ACC112 (cell line): ENCODE measurements around the gene CFAP119.

Experiments
- H2AFZ ChIP-seq: fragments of 200-600 bp; sonication (generic); one replicate; pipeline ENCODE4 v1.6.0; 2017; ENCODE audit warnings: antibody characterized with exemption, low read length; ENCODE audit not compliant: unreplicated experiment
- H3K27ac ChIP-seq: fragments of 200-600 bp; sonication (generic); 2 replicates; pipeline ENCODE4 v1.5.1; 2014; ENCODE audit warnings: low read depth, mild to moderate bottlenecking, antibody characterized with exemption, low read length, moderate library complexity
- H3K27me3 ChIP-seq: fragments of 200-600 bp; sonication (generic); 2 replicates; pipeline ENCODE4 v1.6.1; 2014; ENCODE audit warnings: mild to moderate bottlenecking, antibody characterized with exemption, low read length, moderate library complexity, mixed read lengths; ENCODE audit not compliant: insufficient read depth
- H3K36me3 ChIP-seq: fragments of 200-600 bp; sonication (generic); 2 replicates; pipeline ENCODE4 v1.6.1; 2016; ENCODE audit warnings: mild to moderate bottlenecking, antibody characterized with exemption, low read length, moderate library complexity, mixed read lengths; ENCODE audit not compliant: insufficient read depth
- H3K4me1 ChIP-seq: fragments of 200-600 bp; sonication (generic); one replicate; pipeline ENCODE4 v1.6.1; 2016; ENCODE audit warnings: low read length, mixed read lengths; ENCODE audit not compliant: insufficient read depth, unreplicated experiment, control insufficient read depth
- H3K4me3 ChIP-seq: fragments of 200-600 bp; sonication (generic); 2 replicates; pipeline ENCODE4 v1.5.1; 2014; ENCODE audit warnings: mild to moderate bottlenecking, low read depth, low read length
- H3K79me2 ChIP-seq: fragments of 200-600 bp; sonication (generic); one replicate; pipeline ENCODE4 v1.6.0; 2016; ENCODE audit warnings: low read length; ENCODE audit not compliant: control insufficient read depth, unreplicated experiment, insufficient read depth

Gene CFAP119

GRCh38 chr16:30780021-30780420, 18.2 kb upstream of the CFAP119 start:
- peaks cover 8% of the 10 kb centered on the region; the same call in 1 of the 2 replicates for H3K36me3 ChIP-seq
- no peak overlapping the region for H3K27ac ChIP-seq
- no peak overlapping the region for H2AFZ ChIP-seq

GRCh38 chr16:30779596-30779995, 17.7 kb upstream of the CFAP119 start:
- Histone ChIP-seq H3K4me1 (peaks cover 17% of the 10 kb centered on the region), H3K4me3 (no peak overlapping the region), H3K27me3 (no peaks in the 10 kb centered on the region), H2AFZ (no peak overlapping the region), H3K79me2 (peaks cover 4% of the 10 kb centered on the region), H3K27ac (no peak overlapping the region), H3K36me3 (peaks cover 8% of the 10 kb centered on the region; the same call in 1 of the 2 replicates)

More at GRCh38 chr16:30780021-30780420, 18.2 kb upstream of the CFAP119 start:
- peaks cover 8% of the 10 kb centered on the region for H3K79me2 ChIP-seq
- H3K4me1 ChIP-seq, result peaks cover 13% of the 10 kb centered on the region
- H3K4me3 ChIP-seq, result no peak overlapping the region
- no peaks in the 10 kb centered on the region for H3K27me3 ChIP-seq

- Histone ChIP-seq H3K4me3 (no peak overlapping the region), H3K27me3 (no peaks in the 10 kb centered on the region), H3K36me3 (peaks cover 8% of the 10 kb centered on the region; the same call in 1 of the 2 replicates), H2AFZ (no peak overlapping the region), H3K4me1 (peaks cover 20% of the 10 kb centered on the region), H3K27ac (peak overlapping the region; percentile 39; the same call in 1 of the 2 replicates), H3K79me2 (peaks cover 2% of the 10 kb centered on the region)
Measured at GRCh38 chr16:30778549-30779244, 16.8 kb upstream of the CFAP119 start.

- Histone ChIP-seq H2AFZ (no peak overlapping the region), H3K4me3 (no peak overlapping the region), H3K36me3 (peaks cover 8% of the 10 kb centered on the region; the same call in 1 of the 2 replicates), H3K79me2 (peaks cover 2% of the 10 kb centered on the region), H3K4me1 (peaks cover 20% of the 10 kb centered on the region), H3K27me3 (no peaks in the 10 kb centered on the region), H3K27ac (peak overlapping the region; percentile 39; the same call in 1 of the 2 replicates)
Measured at GRCh38 chr16:30777591-30778297, 15.9 kb upstream of the CFAP119 start.

GRCh38 chr16:30775392-30776188, 13.7 kb upstream of the CFAP119 start:
- H3K27me3 ChIP-seq, result no peaks in the 10 kb centered on the region
- H3K27ac ChIP-seq, result peak overlapping the region; percentile 87
- H3K4me1 ChIP-seq, result peaks cover 20% of the 10 kb centered on the region
- H3K79me2 ChIP-seq, result peaks cover 2% of the 10 kb centered on the region
- H3K4me3 ChIP-seq, result peak overlapping the region; percentile 96
- H2AFZ ChIP-seq, result peak overlapping the region; percentile 9
- H3K36me3 ChIP-seq, result no peaks in the 10 kb centered on the region; the same call in 1 of the 2 replicates

GRCh38 chr16:30775131-30775391, 13.2 kb upstream of the CFAP119 start:
- no peaks in the 10 kb centered on the region; the same call in 1 of the 2 replicates for H3K36me3 ChIP-seq

GRCh38 chr16:30774367-30775130, 12.7 kb upstream of the CFAP119 start:
- Histone ChIP-seq H3K36me3 (no peaks in the 10 kb centered on the region; the same call in 1 of the 2 replicates), H3K27ac (0 out of 2 replicates have a peak overlapping the region, but pooled peaks have one; percentile 87), H2AFZ (no peak overlapping the region)

More at GRCh38 chr16:30775131-30775391, 13.2 kb upstream of the CFAP119 start:
- no peak overlapping the region for H2AFZ ChIP-seq
- peaks cover 20% of the 10 kb centered on the region for H3K4me1 ChIP-seq
- peaks cover 2% of the 10 kb centered on the region for H3K79me2 ChIP-seq
- 0 out of 2 replicates have a peak overlapping the region, but pooled peaks have one; percentile 87 for H3K27ac ChIP-seq
- H3K4me3 ChIP-seq, result peak overlapping the region; percentile 96
- H3K27me3 ChIP-seq, result no peaks in the 10 kb centered on the region

GRCh38 chr16:30773826-30774225, 12.0 kb upstream of the CFAP119 start:
- H3K27ac ChIP-seq, result no peak overlapping the region
- no peak overlapping the region for H3K4me3 ChIP-seq
- no peak overlapping the region for H2AFZ ChIP-seq
- peaks cover 2% of the 10 kb centered on the region for H3K79me2 ChIP-seq
- no peaks in the 10 kb centered on the region for H3K27me3 ChIP-seq
- peaks cover 20% of the 10 kb centered on the region for H3K4me1 ChIP-seq
- H3K36me3 ChIP-seq, result no peaks in the 10 kb centered on the region; the same call in 1 of the 2 replicates

More at GRCh38 chr16:30774367-30775130, 12.7 kb upstream of the CFAP119 start:
- Histone ChIP-seq H3K4me1 (peaks cover 20% of the 10 kb centered on the region), H3K79me2 (peaks cover 2% of the 10 kb centered on the region), H3K27me3 (no peaks in the 10 kb centered on the region), H3K4me3 (peak overlapping the region; percentile 96)

GRCh38 chr16:30771726-30772125, 9.9 kb upstream of the CFAP119 start:
- no peak overlapping the region for H3K27ac ChIP-seq
- H2AFZ ChIP-seq, result no peak overlapping the region
- peaks cover 7% of the 10 kb centered on the region for H3K36me3 ChIP-seq
- no peaks in the 10 kb centered on the region for H3K27me3 ChIP-seq
- H3K79me2 ChIP-seq, result peaks cover 2% of the 10 kb centered on the region
- H3K4me3 ChIP-seq, result no peak overlapping the region
- H3K4me1 ChIP-seq, result peaks cover 11% of the 10 kb centered on the region
